Measurements from ENCODE around the gene CRYBG1.

Gene CRYBG1

GRCh38 chr6:106612671-106613416 lies 252.3 kb downstream of the CRYBG1 start:
- no peak for DNase-seq

- no peak for DNase-seq
These were observed 253.1 kb downstream of the CRYBG1 start for GRCh38 chr6:106613590-106613989.

DNA sequence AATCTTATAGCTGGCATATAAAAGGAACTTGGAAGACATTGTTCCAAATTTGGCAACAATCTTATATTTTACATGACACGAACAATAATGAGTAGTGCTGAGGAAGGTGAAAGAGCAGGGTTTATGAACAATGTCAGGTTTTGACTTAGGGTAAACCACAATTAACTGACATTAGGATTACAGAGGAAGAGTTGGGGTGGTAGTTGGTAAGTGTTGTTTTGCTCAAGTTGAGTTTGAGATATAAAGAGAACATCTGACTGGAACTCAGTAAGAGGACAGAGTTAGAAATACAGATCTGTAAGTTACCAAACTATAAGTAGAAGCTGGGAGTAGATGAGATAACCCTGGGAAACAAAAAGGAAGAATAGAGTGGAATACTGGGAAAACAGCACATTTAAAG lies 253.6 kb downstream of the CRYBG1 start:
- DNase-seq: no peak

DNA sequence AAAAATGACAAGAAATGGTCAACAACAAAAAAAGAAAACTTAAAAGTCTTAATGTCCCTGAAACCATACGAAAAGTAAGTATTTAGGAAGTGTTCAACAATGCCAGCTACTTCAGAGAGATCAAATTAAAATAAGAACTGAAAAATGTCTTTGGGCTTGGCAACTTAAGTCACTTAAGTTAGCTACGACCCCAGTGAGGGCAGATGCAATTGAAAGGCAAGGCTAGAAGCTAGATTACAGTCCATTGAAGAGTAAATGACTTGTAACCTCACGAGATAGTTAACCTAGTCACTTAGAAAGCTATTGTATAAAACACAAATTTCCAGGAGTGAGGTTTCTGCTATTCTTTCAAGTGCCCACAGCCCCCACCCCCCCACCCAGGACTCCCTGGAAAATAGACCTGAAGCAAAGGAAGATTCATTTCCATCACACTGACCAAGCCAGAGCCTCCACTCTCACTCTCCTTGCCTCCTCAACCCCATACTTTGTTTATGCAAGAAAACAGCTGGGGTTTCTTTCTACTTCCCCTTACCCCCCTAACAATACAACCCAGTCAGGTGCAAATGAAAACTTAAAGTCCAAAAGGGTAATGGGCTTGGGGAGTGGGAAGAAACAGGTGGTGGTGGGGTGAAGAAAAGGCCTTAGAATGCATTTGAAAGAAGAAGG lies 254.2 kb downstream of the CRYBG1 start:
- DNase-seq: no peak

DNA sequence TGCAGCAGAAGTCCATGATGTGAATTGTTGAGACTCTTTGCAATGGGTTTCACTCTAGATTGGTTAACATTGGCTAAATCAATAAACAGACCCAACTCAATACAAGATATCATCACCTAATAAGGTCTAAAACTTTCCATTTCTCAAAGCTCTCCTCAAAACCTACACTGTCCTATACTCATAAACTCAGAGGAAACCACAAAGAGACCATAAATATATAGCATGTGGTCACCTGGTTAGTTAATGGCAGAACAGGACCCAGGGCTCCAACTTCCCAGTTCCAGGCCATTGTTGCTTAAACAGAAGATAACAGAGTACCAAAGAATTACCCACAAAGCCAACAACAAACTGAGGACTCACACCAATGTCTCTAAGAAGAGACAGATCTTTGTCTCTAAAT lies 256.8 kb downstream of the CRYBG1 start:
- no peak for DNase-seq

DNA sequence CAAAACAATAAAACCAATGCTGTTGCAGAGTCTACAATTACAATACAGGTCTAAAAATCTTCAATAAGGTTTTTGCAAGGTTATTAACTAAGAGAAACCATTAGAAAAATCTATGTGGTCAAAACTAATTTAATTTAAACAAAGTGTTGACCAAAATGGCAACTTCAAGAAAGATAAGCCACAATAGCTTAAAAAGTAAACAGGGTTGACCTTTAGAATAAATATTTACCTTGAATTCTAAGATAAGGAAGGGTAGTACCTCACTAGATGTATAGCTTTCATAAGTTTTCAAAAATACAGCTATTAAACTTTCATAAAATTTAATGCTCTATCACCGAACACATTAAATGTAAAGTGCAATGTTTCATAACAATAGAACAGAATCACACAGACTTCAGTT lies 257.3 kb downstream of the CRYBG1 start:
- DNase-seq: no peak

GRCh38 chr6:106618324-106618723 lies 257.8 kb downstream of the CRYBG1 start:
- DNase-seq: no peak

DNA sequence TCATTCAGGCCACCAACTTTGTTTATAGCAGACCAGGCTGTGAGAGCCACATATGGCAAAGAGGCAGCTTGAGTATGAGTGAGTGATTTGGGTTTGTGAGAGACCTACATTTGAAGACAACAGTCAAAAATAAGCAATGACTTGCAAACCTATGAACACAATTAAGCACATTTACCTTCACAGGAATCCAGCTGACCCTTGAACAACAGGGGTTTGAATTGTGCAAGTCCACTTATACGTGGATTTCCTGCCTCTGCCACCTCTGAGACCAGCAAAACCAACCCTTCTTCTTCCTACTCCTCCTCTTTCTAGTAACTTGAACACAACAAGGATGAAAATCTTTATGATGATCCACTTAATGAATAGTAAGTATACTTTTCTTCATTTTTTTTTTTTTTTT lies 258.7 kb downstream of the CRYBG1 start:
- DNase-seq: no peak

DNA sequence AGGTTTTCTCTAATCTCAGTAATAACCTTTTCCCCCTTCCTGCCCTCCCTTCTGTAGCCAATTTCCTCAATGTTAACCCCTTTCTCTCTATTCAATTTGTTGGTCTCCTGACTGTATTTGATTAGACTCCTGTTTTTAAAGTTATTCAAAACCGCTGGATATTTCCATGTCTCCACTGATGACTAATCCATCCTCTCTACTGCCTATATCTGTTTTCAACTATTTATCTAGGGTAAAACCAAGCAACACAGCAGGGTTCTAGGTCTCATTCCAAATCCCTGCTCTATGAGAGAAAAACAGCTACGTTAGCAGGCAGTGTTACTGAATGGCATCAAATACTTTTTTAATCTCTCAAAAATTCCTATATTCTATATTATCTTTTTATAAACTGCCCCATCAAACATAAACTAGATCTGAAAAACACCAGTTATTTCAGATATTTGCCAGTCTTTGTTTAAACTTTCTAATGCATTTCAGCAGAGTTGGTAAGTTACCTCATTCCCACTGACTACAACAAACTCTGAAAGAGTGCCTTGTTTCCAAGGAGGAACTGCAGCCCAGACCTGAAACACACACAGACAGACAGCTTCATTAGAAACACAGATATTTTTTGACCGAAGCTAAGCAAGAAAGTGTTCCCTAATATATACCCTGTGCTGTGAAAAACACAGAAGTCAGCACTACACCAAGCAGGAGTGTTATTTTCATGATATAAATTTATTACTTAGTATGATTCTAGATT lies 260.6 kb downstream of the CRYBG1 start:
- no peak for DNase-seq

Measured in activated T-cell treated with anti-CD3 and anti-CD28 coated beads for 4 hours (primary cell).